ENCODE measurements around the gene SCGB1C2.
"Not testable (repeated sequence)": the region's sequence is repeated elsewhere in the genome, so short reads cannot be mapped to it uniquely, and the experiment has no call there.

DNA sequence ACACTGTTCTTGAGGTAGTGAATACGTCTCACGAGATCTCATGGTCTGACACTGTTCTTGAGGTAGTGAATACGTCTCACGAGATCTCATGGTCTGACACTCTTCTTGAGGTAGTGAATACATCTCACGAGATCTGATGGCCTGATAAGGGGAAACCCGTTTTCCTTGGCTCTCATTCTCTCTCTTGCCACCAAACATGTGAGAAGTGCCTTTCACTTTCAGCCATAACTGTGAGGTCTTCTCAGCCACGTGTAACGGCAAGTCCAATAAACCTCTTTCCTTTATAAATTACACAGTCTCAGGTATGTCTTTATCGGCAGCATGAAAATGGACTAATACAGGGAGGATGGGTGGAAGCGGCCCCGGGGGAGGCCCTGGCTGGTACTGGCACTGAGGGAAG is 31.2 kb downstream of the SCGB1C2 start:
- TF ChIP-seq, protein P1, sequence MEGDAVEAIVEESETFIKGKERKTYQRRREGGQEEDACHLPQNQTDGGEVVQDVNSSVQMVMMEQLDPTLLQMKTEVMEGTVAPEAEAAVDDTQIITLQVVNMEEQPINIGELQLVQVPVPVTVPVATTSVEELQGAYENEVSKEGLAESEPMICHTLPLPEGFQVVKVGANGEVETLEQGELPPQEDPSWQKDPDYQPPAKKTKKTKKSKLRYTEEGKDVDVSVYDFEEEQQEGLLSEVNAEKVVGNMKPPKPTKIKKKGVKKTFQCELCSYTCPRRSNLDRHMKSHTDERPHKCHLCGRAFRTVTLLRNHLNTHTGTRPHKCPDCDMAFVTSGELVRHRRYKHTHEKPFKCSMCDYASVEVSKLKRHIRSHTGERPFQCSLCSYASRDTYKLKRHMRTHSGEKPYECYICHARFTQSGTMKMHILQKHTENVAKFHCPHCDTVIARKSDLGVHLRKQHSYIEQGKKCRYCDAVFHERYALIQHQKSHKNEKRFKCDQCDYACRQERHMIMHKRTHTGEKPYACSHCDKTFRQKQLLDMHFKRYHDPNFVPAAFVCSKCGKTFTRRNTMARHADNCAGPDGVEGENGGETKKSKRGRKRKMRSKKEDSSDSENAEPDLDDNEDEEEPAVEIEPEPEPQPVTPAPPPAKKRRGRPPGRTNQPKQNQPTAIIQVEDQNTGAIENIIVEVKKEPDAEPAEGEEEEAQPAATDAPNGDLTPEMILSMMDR (IDR thresholded peaks at IDR 0.05; ENCODE audit: extremely low read depth in 1 of 2, insufficient read depth in 1 of 2, low read depth in 1 of 2, low read length in 2 of 2) = not testable (repeated sequence)
- TF ChIP-seq EZH2 (IDR thresholded peaks at IDR 0.05; ENCODE audit: borderline replicate concordance, low read depth, low read length, severe bottlenecking); POLR2A (IDR thresholded peaks at IDR 0.05; ENCODE audit: low read depth, low read length); POLR2AphosphoS5 (IDR thresholded peaks at IDR 0.05; ENCODE audit: insufficient read depth, low read depth, low read length); FOS (IDR thresholded peaks at IDR 0.05; ENCODE audit: borderline replicate concordance, insufficient read depth, low read length); JUN (IDR thresholded peaks at IDR 0.05; ENCODE audit: borderline replicate concordance, insufficient read depth, insufficient read length, low read depth): not testable (repeated sequence)
- TF ChIP-seq, protein P2, sequence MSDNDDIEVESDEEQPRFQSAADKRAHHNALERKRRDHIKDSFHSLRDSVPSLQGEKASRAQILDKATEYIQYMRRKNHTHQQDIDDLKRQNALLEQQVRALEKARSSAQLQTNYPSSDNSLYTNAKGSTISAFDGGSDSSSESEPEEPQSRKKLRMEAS (IDR thresholded peaks at IDR 0.05; ENCODE audit: insufficient read depth, insufficient read length) = not testable (repeated sequence)
